Trophoblast cell (in vitro differentiated cells and primary cell): ENCODE results near the gene EDIL3.

Source experiments
- DNase-seq, 2 donors: peaks; one replicate each; pipeline ENCODE4 v3.0.0-alpha.2; 2016
- H2AFZ ChIP-seq: 2 replicates; pipeline ENCODE4 v1.6.1; 2013; ENCODE audit warnings: low read length, moderate library complexity, mild to moderate bottlenecking; ENCODE audit not compliant: insufficient read depth, poor library complexity
- H2AK5ac ChIP-seq: 2 replicates; pipeline ENCODE4 v1.6.1; 2013; ENCODE audit warnings: mild to moderate bottlenecking, low read length
- H2BK120ac ChIP-seq: 2 replicates; pipeline ENCODE4 v1.6.1; 2013; ENCODE audit warnings: low read length, mild to moderate bottlenecking, moderate library complexity; ENCODE audit not compliant: insufficient read depth, poor library complexity
- H2BK12ac ChIP-seq: 2 replicates; pipeline ENCODE4 v1.6.1; 2013; ENCODE audit warnings: mild to moderate bottlenecking, low read length, moderate library complexity
- H2BK5ac ChIP-seq: 2 replicates; pipeline ENCODE4 v1.6.1; 2013; ENCODE audit warnings: low read length, low read depth, moderate library complexity, mild to moderate bottlenecking; ENCODE audit not compliant: poor library complexity
- H3K14ac ChIP-seq: 2 replicates; pipeline ENCODE4 v1.6.1; 2013; ENCODE audit warnings: mild to moderate bottlenecking, low read length
- H3K18ac ChIP-seq: 2 replicates; pipeline ENCODE4 v1.6.1; 2013; ENCODE audit warnings: mild to moderate bottlenecking, low read length
- H3K23ac ChIP-seq: 2 replicates; pipeline ENCODE4 v1.6.1; 2013; ENCODE audit warnings: low read length
- H3K27ac ChIP-seq: 2 replicates; pipeline ENCODE4 v1.5.1; 2013; ENCODE audit warnings: low read depth, mild to moderate bottlenecking, inconsistent platforms, low read length, moderate library complexity
- H3K27me3 ChIP-seq: 2 replicates; pipeline ENCODE4 v1.6.1; 2013; ENCODE audit warnings: inconsistent platforms, mild to moderate bottlenecking, low read length, moderate library complexity; ENCODE audit not compliant: insufficient read depth
- H3K36me3 ChIP-seq, 2 experiments: 1 replicate in 1 of 2; 2 replicates in 1 of 2; pipeline ENCODE4 v1.6.1; 2013; ENCODE audit warnings: low read length in 2 of 2, mild to moderate bottlenecking in 2 of 2, moderate library complexity in 1 of 2; ENCODE audit not compliant: insufficient read depth in 2 of 2, control insufficient read depth in 1 of 2
- H3K4ac ChIP-seq: 2 replicates; pipeline ENCODE4 v1.6.1; 2013; ENCODE audit warnings: low read depth, mild to moderate bottlenecking, low read length, moderate library complexity
- H3K4me1 ChIP-seq, 2 experiments: 1 replicate in 1 of 2; 2 replicates in 1 of 2; pipeline ENCODE4 v1.6.1; 2013; ENCODE audit warnings: low read length in 2 of 2, mild to moderate bottlenecking in 2 of 2, moderate library complexity in 1 of 2; ENCODE audit not compliant: insufficient read depth in 2 of 2, control insufficient read depth in 1 of 2
- H3K4me2 ChIP-seq: 2 replicates; pipeline ENCODE4 v1.6.1; 2013; ENCODE audit warnings: inconsistent platforms, mild to moderate bottlenecking, low read length, moderate library complexity
- H3K4me3 ChIP-seq: 2 replicates; pipeline ENCODE4 v1.5.1; 2013; ENCODE audit warnings: mild to moderate bottlenecking, low read depth, low read length, inconsistent platforms
- H3K79me1 ChIP-seq: one replicate; pipeline ENCODE4 v1.6.1; 2013; ENCODE audit warnings: low read length
- H3K79me2 ChIP-seq: 2 replicates; pipeline ENCODE4 v1.6.1; 2013; ENCODE audit warnings: low read length, mild to moderate bottlenecking; ENCODE audit not compliant: control insufficient read depth, insufficient read depth, poor library complexity
- H3K9ac ChIP-seq: 2 replicates; pipeline ENCODE4 v1.6.1; 2013; ENCODE audit warnings: mild to moderate bottlenecking, low read length
- H3K9me3 ChIP-seq: 2 replicates; pipeline ENCODE4 v1.6.1; 2013; ENCODE audit warnings: low read depth, mild to moderate bottlenecking, control low read depth, inconsistent platforms, low read length; ENCODE audit not compliant: insufficient read depth
- H4K12ac ChIP-seq: 2 replicates; pipeline ENCODE4 v1.6.1; 2013; ENCODE audit warnings: low read depth, mild to moderate bottlenecking, low read length, moderate library complexity
- H4K8ac ChIP-seq: 2 replicates; pipeline ENCODE4 v1.6.1; 2013; ENCODE audit warnings: low read depth, mild to moderate bottlenecking, low read length, moderate library complexity
- H4K91ac ChIP-seq: one replicate; pipeline ENCODE4 v1.6.1; 2013; ENCODE audit warnings: low read depth, mild to moderate bottlenecking, low read length, moderate library complexity
- WGBS: extraction: QIAGEN DNeasy Blood & Tissue Kit; methylation state at CpG from one replicate; pipeline ENCODE4 v1.1.7; 2013; ENCODE audit warnings: missing lambda C conversion rate; ENCODE audit not compliant: insufficient read length, insufficient coverage; ENCODE audit errors: extremely low coverage; 5-methylcytosine and 5-hydroxymethylcytosine counted together

The EDIL3 gene

GRCh38 chr5:84215521-84215920 is 169.2 kb downstream of the EDIL3 start:
- Histone ChIP-seq H3K9ac (no peak overlapping the region), H3K79me2 (no peaks in the 10 kb centered on the region), H2BK12ac (no peak overlapping the region), H3K4ac (no peak overlapping the region), H3K18ac (no peak overlapping the region), H4K8ac (no peak overlapping the region), H2AK5ac (no peak overlapping the region), H3K27ac (no peak overlapping the region), H3K4me2 (no peak overlapping the region), H3K14ac (no peak overlapping the region), H2BK120ac (no peak overlapping the region), H3K4me1 (peaks cover 0 to 5% of the 10 kb centered on the region in 2 experiments), H3K27me3 (no peaks in the 10 kb centered on the region), H3K23ac (no peak overlapping the region), H4K91ac (no peak overlapping the region), H3K79me1 (no peaks in the 10 kb centered on the region), H3K36me3 (no peaks in the 10 kb centered on the region), H3K9me3 (peaks cover 3% of the 10 kb centered on the region), H3K4me3 (no peak overlapping the region), H2BK5ac (no peak overlapping the region), H4K12ac (no peak overlapping the region), H2AFZ (no peak overlapping the region)
- no peak for DNase-seq
- no CpG with 5 or more reads among the region's 3 CpGs for WGBS

GRCh38 chr5:84213861-84214260 is 170.8 kb downstream of the EDIL3 start:
- no peaks in the 10 kb centered on the region for H3K36me3 ChIP-seq
- H3K9me3 ChIP-seq = peaks cover 2% of the 10 kb centered on the region
- H4K8ac ChIP-seq = no peak overlapping the region
- H3K4ac ChIP-seq = no peak overlapping the region
- no peak overlapping the region for H2AK5ac ChIP-seq
- H3K4me2 ChIP-seq = no peak overlapping the region
- no CpG with 5 or more reads among the region's 1 CpG for WGBS
- no peak overlapping the region for H2AFZ ChIP-seq
- no peak overlapping the region for H3K18ac ChIP-seq
- peaks cover 0 to 3% of the 10 kb centered on the region in 2 experiments for H3K4me1 ChIP-seq
- no peak for DNase-seq
- H3K9ac ChIP-seq = no peak overlapping the region
- no peaks in the 10 kb centered on the region for H3K79me2 ChIP-seq
- H3K27ac ChIP-seq = no peak overlapping the region
- no peaks in the 10 kb centered on the region for H3K79me1 ChIP-seq
- no peak overlapping the region for H2BK5ac ChIP-seq
- H3K4me3 ChIP-seq = no peak overlapping the region
- no peak overlapping the region for H2BK120ac ChIP-seq
- H4K12ac ChIP-seq = no peak overlapping the region
- no peak overlapping the region for H4K91ac ChIP-seq
- H3K14ac ChIP-seq = no peak overlapping the region
- no peaks in the 10 kb centered on the region for H3K27me3 ChIP-seq
- H2BK12ac ChIP-seq = no peak overlapping the region
- H3K23ac ChIP-seq = no peak overlapping the region

GRCh38 chr5:84213212-84213611 is 171.5 kb downstream of the EDIL3 start:
- no CpG with 5 or more reads among the region's 1 CpG for WGBS
- H3K27me3 ChIP-seq = no peaks in the 10 kb centered on the region
- H2BK5ac ChIP-seq = no peak overlapping the region
- H3K9ac ChIP-seq = no peak overlapping the region
- no peak overlapping the region for H4K8ac ChIP-seq
- no peak overlapping the region for H2BK120ac ChIP-seq
- no peak overlapping the region for H3K27ac ChIP-seq
- H3K18ac ChIP-seq = no peak overlapping the region
- no peak overlapping the region for H2BK12ac ChIP-seq
- no peaks in the 10 kb centered on the region for H3K36me3 ChIP-seq
- H3K4me1 ChIP-seq = no peaks in the 10 kb centered on the region
- no peaks in the 10 kb centered on the region for H3K9me3 ChIP-seq
- H2AK5ac ChIP-seq = no peak overlapping the region
- no peak overlapping the region for H2AFZ ChIP-seq
- H3K4me3 ChIP-seq = no peak overlapping the region
- DNase-seq = no peak
- no peaks in the 10 kb centered on the region for H3K79me2 ChIP-seq
- H3K79me1 ChIP-seq = no peaks in the 10 kb centered on the region
- H4K91ac ChIP-seq = no peak overlapping the region
- H3K4ac ChIP-seq = no peak overlapping the region
- H3K14ac ChIP-seq = no peak overlapping the region
- H4K12ac ChIP-seq = no peak overlapping the region
- H3K23ac ChIP-seq = no peak overlapping the region
- H3K4me2 ChIP-seq = no peak overlapping the region

GRCh38 chr5:84204772-84205171 is 179.9 kb downstream of the EDIL3 start:
- Histone ChIP-seq H2AFZ (no peak overlapping the region), H3K27me3 (no peaks in the 10 kb centered on the region)
- WGBS = no CpG with 5 or more reads among the region's 6 CpGs

More at GRCh38 chr5:84204772-84205171, 179.9 kb downstream of the EDIL3 start:
- Histone ChIP-seq H3K79me1 (no peaks in the 10 kb centered on the region), H3K4me3 (no peak overlapping the region), H3K4me2 (no peak overlapping the region), H3K79me2 (no peaks in the 10 kb centered on the region), H3K23ac (no peak overlapping the region), H3K4me1 (no peaks in the 10 kb centered on the region), H3K9ac (no peak overlapping the region), H3K14ac (no peak overlapping the region), H3K27ac (no peak overlapping the region), H4K8ac (no peak overlapping the region), H4K12ac (no peak overlapping the region), H3K4ac (no peak overlapping the region), H2BK12ac (no peak overlapping the region), H3K9me3 (no peaks in the 10 kb centered on the region), H3K18ac (no peak overlapping the region), H2BK5ac (no peak overlapping the region), H3K36me3 (no peaks in the 10 kb centered on the region), H2AK5ac (no peak overlapping the region), H2BK120ac (no peak overlapping the region), H4K91ac (no peak overlapping the region)
- no peak for DNase-seq
